Erythroblast (primary cell): ENCODE data around the gene PMM2.

Experiments used
- GATA1 ChIP-seq: IDR thresholded peaks from 2 replicates; pipeline ENCODE4 v1.6.1; 2011; ENCODE audit warnings: low read depth, mild to moderate bottlenecking, control low read depth, low read length, moderate library complexity
- POLR2A ChIP-seq: IDR thresholded peaks from 2 replicates; pipeline ENCODE4 v1.6.1; 2011; ENCODE audit warnings: mild to moderate bottlenecking, low read length

- no peak for TF ChIP-seq POLR2A
- TF ChIP-seq GATA1, result no peak
These were observed 54.2 kb downstream of the PMM2 start for GRCh38 chr16:8851761-8852403.
